Esophagus squamous epithelium (tissue), 5 donors: Measurements from ENCODE around the gene GABRP. TPM values are rescaled to one million over a fixed set of nuclear protein-coding genes. Genes with fewer than 3 reads are reported as not detected.

Source experiments
- DNase-seq: peaks from one replicate; lab custom pipeline; 2025; lab: John Stamatoyannopoulos, UW
- H3K27ac ChIP-seq, 4 donors: fragments of 200-600 bp; sonication (generic); one replicate each; pipeline ENCODE4 v1.5.1; 2016 to 2019; ENCODE audit warnings: mild to moderate bottlenecking in 1 of 4
- H3K27me3 ChIP-seq, 4 donors: fragments of 200-600 bp; sonication (generic); 1 replicate in 3 of 4; 2 replicates in 1 of 4; pipeline versions ENCODE4 v1.5.1 to v1.6.0; 2017 to 2021; ENCODE audit warnings: antibody characterized with exemption in 1 of 4
- H3K36me3 ChIP-seq, 3 donors: fragments of 200-600 bp; sonication (generic); one replicate each; pipeline ENCODE4 v1.5.1; 2016 to 2019
- H3K4me1 ChIP-seq, 3 donors: fragments of 200-600 bp; sonication (generic); one replicate each; pipeline ENCODE4 v1.5.1; 2017 to 2019
- H3K4me3 ChIP-seq, 4 donors: fragments of 200-600 bp; sonication (generic); 1 replicate in 3 of 4; 2 replicates in 1 of 4; pipeline ENCODE4 v1.5.1; 2016 to 2019; ENCODE audit warnings: mild to moderate bottlenecking in 2 of 4, moderate library complexity in 1 of 4
- H3K9me3 ChIP-seq, 3 donors: fragments of 200-600 bp; sonication (generic); one replicate each; pipeline ENCODE4 v1.5.1; 2016 to 2019
- CTCF ChIP-seq, 6 experiments: fragments of 450-650 bp in 4 of 6; fragments of 200-600 bp in 2 of 6; sonication (generic) in 2 of 6; IDR thresholded peaks; one replicate each; pipeline ENCODE4 v1.5.1; 2016 to 2019; ENCODE audit warnings: antibody characterized with exemption in 6 of 6, mild to moderate bottlenecking in 4 of 6, moderate library complexity in 4 of 6
- POLR2A ChIP-seq, 4 donors: fragments of 450-650 bp; IDR thresholded peaks; one replicate each; pipeline ENCODE4 v1.6.1; 2017; ENCODE audit warnings: antibody characterized with exemption in 4 of 4, mild to moderate bottlenecking in 4 of 4, moderate library complexity in 3 of 4
- WGBS, 2 donors: methylation state at CpG; one replicate each; pipeline ENCODE4 v1.1.5; 2018; 5-methylcytosine and 5-hydroxymethylcytosine counted together
- intact Hi-C: fragments of 100-400 bp; cut with DNase I; formaldehyde crosslinking; loops from one replicate; pipeline ENCODE4 v1.15.0; 2022
- total RNA-seq, 4 donors: library from RNA; depleted of rRNA; stranded (reverse); fragments of >200 nt; gene quantifications; one replicate each; pipeline ENCODE4 v1.1.0, GENCODE V29; 2016
- donor health status: DM: yes; HTN: yes; CAD: no.

Gene GABRP
- total RNA-seq, 4 donors from 2014 or later, result 1.1 to 49.2 (median 29.2) TPM

- no peaks in the 10 kb centered on the region for H3K27me3 ChIP-seq
- no peak overlapping the region for H3K4me3 ChIP-seq
- H3K9me3 ChIP-seq, result no peaks in the 10 kb centered on the region
- peaks cover 0 to 9% (median 0%) of the 10 kb centered on the region in 3 donors for H3K4me1 ChIP-seq
- 30 to 34% methylated on average over 7 of the region's 7 CpGs for WGBS, 2 donors
- intact Hi-C loops, result loop anchor here (5.0 kb wide), 1 partner anchor 49 kb away; no protein-coding TSS in a partner anchor
- H3K27ac ChIP-seq, result no peak overlapping the region
- no peak for DNase-seq
- peak in 5 of 6 experiments; percentile 40 to 68 (median 65) for TF ChIP-seq CTCF (IDR thresholded peaks at IDR 0.05)
- no peak for TF ChIP-seq POLR2A (IDR thresholded peaks at IDR 0.05)
- peaks cover 0 to 5% (median 0%) of the 10 kb centered on the region in 3 donors for H3K36me3 ChIP-seq
Measured at GRCh38 chr5:170791325-170791954, 7.9 kb downstream of the GABRP start.

- H3K9me3 ChIP-seq, result no peaks in the 10 kb centered on the region
- 71 to 77% methylated on average over 7 to 8 of the region's 8 CpGs for WGBS, 2 donors
- intact Hi-C loops, result loop anchor here (5.0 kb wide), 1 partner anchor 51 kb away; no protein-coding TSS in a partner anchor
- peaks cover 0 to 9% (median 0%) of the 10 kb centered on the region in 3 donors for H3K4me1 ChIP-seq
- no peaks in the 10 kb centered on the region for H3K27me3 ChIP-seq
- no peak overlapping the region for H3K4me3 ChIP-seq
- no peak overlapping the region for H3K27ac ChIP-seq
- H3K36me3 ChIP-seq, result peaks cover 0 to 5% (median 0%) of the 10 kb centered on the region in 3 donors
- no peak for TF ChIP-seq CTCF (IDR thresholded peaks at IDR 0.05)
- TF ChIP-seq POLR2A (IDR thresholded peaks at IDR 0.05), result no peak
- DNase-seq, result no peak
Measured at GRCh38 chr5:170792878-170793277, 9.4 kb downstream of the GABRP start.

- WGBS, 2 donors, result 74 to 93% methylated on average over 3 to 5 of the region's 10 CpGs
- DNase-seq, result no peak
- intact Hi-C loops, result no loop called here
Measured at GRCh38 chr5:170795154-170795553, 11.6 kb downstream of the GABRP start.

GRCh38 chr5:170805666-170806065 lies 22.1 kb downstream of the GABRP start:
- peaks cover 0 to 16% (median 0%) of the 10 kb centered on the region in 4 donors for H3K27me3 ChIP-seq
- 85 to 86% methylated on average over 7 of the region's 7 CpGs for WGBS, 2 donors

More at GRCh38 chr5:170795154-170795553, 11.6 kb downstream of the GABRP start:
- no peak overlapping the region for H3K27ac ChIP-seq
- no peaks in the 10 kb centered on the region for H3K27me3 ChIP-seq
- no peak for TF ChIP-seq POLR2A (IDR thresholded peaks at IDR 0.05)
- no peak for TF ChIP-seq CTCF (IDR thresholded peaks at IDR 0.05)
- peaks cover 0 to 5% (median 0%) of the 10 kb centered on the region in 3 donors for H3K36me3 ChIP-seq
- no peaks in the 10 kb centered on the region for H3K9me3 ChIP-seq
- no peak overlapping the region for H3K4me3 ChIP-seq
- H3K4me1 ChIP-seq, result peaks cover 0 to 4% (median 0%) of the 10 kb centered on the region in 3 donors

More at GRCh38 chr5:170805666-170806065, 22.1 kb downstream of the GABRP start:
- no peak overlapping the region for H3K27ac ChIP-seq
- H3K36me3 ChIP-seq, result no peaks in the 10 kb centered on the region
- no peaks in the 10 kb centered on the region for H3K4me1 ChIP-seq
- no peak for DNase-seq
- TF ChIP-seq POLR2A (IDR thresholded peaks at IDR 0.05) (no peak), CTCF (IDR thresholded peaks at IDR 0.05) (no peak)
- intact Hi-C loops, result no loop called here
- no peak overlapping the region for H3K4me3 ChIP-seq
- no peaks in the 10 kb centered on the region for H3K9me3 ChIP-seq
